ENCODE results near the gene PDE1A.

DNA sequence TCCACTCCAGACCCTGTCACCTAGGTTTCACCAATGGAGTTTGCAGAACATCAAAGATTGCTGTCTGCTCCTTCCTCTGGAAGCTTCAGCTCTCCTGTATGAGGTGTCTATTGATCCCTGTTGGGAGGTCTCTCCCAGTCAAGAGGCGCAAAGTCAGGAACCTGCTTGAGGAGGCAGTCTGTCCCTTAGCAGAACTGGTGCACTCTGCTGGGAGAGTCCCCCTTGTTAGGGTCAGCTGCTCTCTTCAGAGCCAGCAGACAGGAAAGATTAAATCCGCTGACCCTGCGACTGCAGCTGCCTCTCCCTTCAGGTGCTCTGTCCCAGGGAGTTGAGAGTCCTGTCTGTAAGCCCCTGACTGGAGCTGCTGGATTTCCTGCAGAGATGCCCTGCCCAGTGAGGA is 245.5 kb downstream of the PDE1A start:
- TF ChIP-seq CTCF (conservative IDR thresholded peaks at IDR 0.05): no peak
- TF ChIP-seq EZH2 (IDR thresholded peaks at IDR 0.05; ENCODE audit: low read depth): no peak
